GM21515 (cell line): Measurements from ENCODE around the gene KHDC1L.
A peak's percentile ranks its signal among the peaks of the same experiment; 100 is the strongest.
"Not testable (repeated sequence)": the region's sequence is repeated elsewhere in the genome, so short reads cannot be mapped to it uniquely, and the experiment has no call there.

Experiments
- ATAC-seq: cut with Tn5 transposase; IDR thresholded peaks from one replicate; pipeline ENCODE4 v1.9.1; 2021; ENCODE audit not compliant: unreplicated experiment

KHDC1L gene

GRCh38 chr6:73225396-73225795 lies at the start of gene KHDC1L:
Gene KHDC1L, minus strand, starts transcription at chr6:73225496. Its CDS starts 88 bp downstream, at chr6:73225408.
- ATAC-seq = no peak

GRCh38 chr6:73269296-73269695 lies 44.0 kb upstream of the KHDC1L start:
- ATAC-seq = not testable (repeated sequence)

- ATAC-seq = not testable (repeated sequence)
Measured at GRCh38 chr6:73268896-73269295, 43.6 kb upstream of the KHDC1L start.

GRCh38 chr6:73264446-73264845 lies 39.1 kb upstream of the KHDC1L start:
- ATAC-seq = no peak

GRCh38 chr6:73263570-73263909 lies 38.2 kb upstream of the KHDC1L start:
- peak; percentile 2 for ATAC-seq

GRCh38 chr6:73262671-73263569 lies 37.6 kb upstream of the KHDC1L start, which contains the start of gene KHDC1:
Gene KHDC1, minus strand, starts transcription at chr6:73263196. Its CDS starts 20,679 bp downstream, at chr6:73242517.
- peak; percentile 92 for ATAC-seq

GRCh38 chr6:73258721-73259120 lies 33.4 kb upstream of the KHDC1L start:
- ATAC-seq = no peak

- not testable (repeated sequence) for ATAC-seq
Measured at GRCh38 chr6:73254323-73254722, 29.0 kb upstream of the KHDC1L start.

GRCh38 chr6:73252703-73253102 lies 27.4 kb upstream of the KHDC1L start:
- no peak for ATAC-seq

GRCh38 chr6:73250016-73250415 lies 24.7 kb upstream of the KHDC1L start:
- no peak for ATAC-seq

- ATAC-seq = no peak
Measured at GRCh38 chr6:73248192-73248903, 23.1 kb upstream of the KHDC1L start.

GRCh38 chr6:73242001-73242400 lies 16.7 kb upstream of the KHDC1L start:
- no peak for ATAC-seq

GRCh38 chr6:73240730-73241129 lies 15.4 kb upstream of the KHDC1L start:
- no peak for ATAC-seq

GRCh38 chr6:73236144-73236750 lies 11.0 kb upstream of the KHDC1L start:
- no peak for ATAC-seq

- ATAC-seq = no peak
Measured at GRCh38 chr6:73234733-73235132, 9.4 kb upstream of the KHDC1L start.

GRCh38 chr6:73233971-73234370 lies 8.7 kb upstream of the KHDC1L start:
- ATAC-seq = not testable (repeated sequence)

- no peak for ATAC-seq
Measured at GRCh38 chr6:73233048-73233447, 7.8 kb upstream of the KHDC1L start.

- ATAC-seq = no peak
Measured at GRCh38 chr6:73231986-73232391, 6.7 kb upstream of the KHDC1L start.

GRCh38 chr6:73227606-73228255 lies 2.4 kb upstream of the KHDC1L start:
- no peak for ATAC-seq

GRCh38 chr6:73216859-73217258 lies 8.4 kb downstream of the KHDC1L start:
- no peak for ATAC-seq

- no peak for ATAC-seq
Measured at GRCh38 chr6:73209117-73209516, 16.2 kb downstream of the KHDC1L start.
